Hepatocyte (in vitro differentiated cells): Measurements from ENCODE around the gene SLC4A3. TPM values are rescaled to one million over a fixed set of nuclear protein-coding genes. Genes with fewer than 3 reads are reported as not detected.
A peak's percentile ranks its signal among the peaks of the same experiment; 100 is the strongest.

Experiments
- DNase-seq: peaks from one replicate; pipeline ENCODE4 v3.0.0-alpha.2; 2016; ENCODE audit warnings: low spot score
- H2AFZ ChIP-seq: fragments of 200-600 bp; sonication (generic); 2 replicates; pipeline ENCODE4 v1.6.0; 2016; ENCODE audit warnings: antibody characterized with exemption, mild to moderate bottlenecking
- H3K27ac ChIP-seq: fragments of 200-600 bp; sonication (generic); 2 replicates; pipeline ENCODE4 v1.5.1; 2016; ENCODE audit warnings: mild to moderate bottlenecking
- H3K27me3 ChIP-seq: fragments of 200-600 bp; sonication (generic); 2 replicates; pipeline ENCODE4 v1.6.1; 2016
- H3K36me3 ChIP-seq: fragments of 200-600 bp; sonication (generic); replicated peaks from 2 replicates; pipeline ENCODE4 v1.5.1; 2016; ENCODE audit warnings: low read depth; ENCODE audit not compliant: insufficient read depth
- H3K4me1 ChIP-seq: fragments of 200-600 bp; sonication (generic); 2 replicates; pipeline ENCODE4 v1.5.1; 2016; ENCODE audit warnings: mild to moderate bottlenecking, moderate library complexity; ENCODE audit not compliant: insufficient read depth
- H3K4me2 ChIP-seq: fragments of 200-600 bp; sonication (generic); 2 replicates; pipeline ENCODE4 v1.6.0; 2016
- H3K4me3 ChIP-seq: fragments of 200-600 bp; sonication (generic); 2 replicates; pipeline ENCODE4 v1.5.1; 2016; ENCODE audit warnings: mild to moderate bottlenecking
- H3K79me2 ChIP-seq: fragments of 200-600 bp; sonication (generic); 2 replicates; pipeline ENCODE4 v1.6.0; 2017; ENCODE audit warnings: mild to moderate bottlenecking
- H3K9me2 ChIP-seq: fragments of 200-600 bp; sonication (generic); replicated peaks from 2 replicates; pipeline ENCODE4 v1.6.0; 2017; ENCODE audit warnings: mild to moderate bottlenecking; ENCODE audit not compliant: insufficient read depth
- H3K9me3 ChIP-seq: fragments of 200-600 bp; sonication (generic); 2 replicates; pipeline ENCODE4 v1.5.1; 2016; ENCODE audit warnings: low read depth, mild to moderate bottlenecking
- H4K20me1 ChIP-seq: fragments of 200-600 bp; sonication (generic); 2 replicates; pipeline ENCODE4 v1.6.0; 2016; ENCODE audit warnings: mild to moderate bottlenecking; ENCODE audit not compliant: insufficient read depth, poor library complexity, severe bottlenecking
- EZH2 ChIP-seq: fragments of 200-600 bp; sonication (generic); IDR thresholded peaks from 2 replicates; pipeline ENCODE4 v1.6.1; 2016; ENCODE audit warnings: antibody characterized with exemption, mild to moderate bottlenecking, borderline replicate concordance
- EZH2phosphoT487 ChIP-seq: fragments of 200-600 bp; sonication (generic); IDR thresholded peaks from one replicate; pipeline ENCODE4 v1.6.1; 2018; ENCODE audit warnings: antibody characterized with exemption, mild to moderate bottlenecking, low read depth, moderate library complexity; ENCODE audit not compliant: unreplicated experiment, severe bottlenecking
- WGBS: methylation state at CpG from one replicate; pipeline ENCODE4 v1.1.6; 2016; ENCODE audit warnings: low lambda C conversion rate; ENCODE audit errors: missing lambda C conversion rate; 5-methylcytosine and 5-hydroxymethylcytosine counted together
- polyA plus RNA-seq: library from polyadenylated mRNA; unstranded; fragments of >200 nt; fragmentation: Nextera tagmentation; extraction: Ambion mirVana; gene quantifications from 2 replicates; pipeline ENCODE4 v1.2.1, GENCODE V29; 2016
- total RNA-seq: library from RNA; depleted of rRNA; stranded (reverse); fragments of >200 nt; gene quantifications from 2 replicates; pipeline ENCODE4 v1.2.3, GENCODE V29; 2014
- TF ChIP-seq, protein P1 (sequence below): fragments of 200-600 bp; sonication (generic); IDR thresholded peaks from 2 replicates; pipeline ENCODE4 v1.5.1; 2016; ENCODE audit warnings: antibody characterized with exemption, mild to moderate bottlenecking; ENCODE audit not compliant: poor library complexity

Gene SLC4A3
- total and polyA plus RNA-seq, 2 experiments from 2014 or later: 3.0 to 8.1 TPM

DNA sequence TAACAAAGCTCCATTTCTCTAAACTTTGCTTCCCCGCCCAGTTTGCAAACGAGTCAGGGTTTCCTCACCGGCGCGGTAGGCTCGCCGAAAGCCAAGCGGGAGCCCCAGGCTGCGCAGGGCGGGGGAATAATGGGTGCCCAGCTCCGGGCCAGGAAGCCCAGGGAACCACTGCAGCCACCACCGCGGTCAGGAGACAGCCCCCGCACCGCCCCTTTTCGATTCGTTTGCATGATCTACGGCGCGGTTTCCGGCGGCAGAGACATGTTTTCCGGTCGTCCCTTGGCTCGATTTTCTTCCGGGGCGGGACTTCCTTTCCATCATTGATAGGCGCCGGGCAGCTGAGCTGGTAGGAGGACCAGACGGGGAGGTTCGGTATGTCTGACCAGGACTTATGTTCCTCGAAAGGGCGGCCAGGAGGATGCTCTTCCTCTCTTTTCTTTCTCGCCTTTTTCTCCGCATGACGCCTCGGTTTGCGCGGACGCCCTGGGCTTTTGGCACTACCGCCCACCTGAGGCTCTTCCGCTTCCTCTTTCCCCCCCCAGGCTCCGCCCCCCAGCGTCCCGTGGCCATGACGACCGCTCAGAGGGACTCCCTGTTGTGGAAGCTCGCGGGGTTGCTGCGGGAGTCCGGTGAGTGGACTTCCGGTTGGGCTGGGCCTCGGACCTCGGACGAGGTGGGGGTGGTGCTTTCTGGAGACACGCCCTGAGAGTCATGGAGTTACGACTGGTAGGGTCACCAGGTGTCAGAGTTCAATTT, 29.7 kb upstream of the SLC4A3 start, which contains the start of gene STK11IP:
STK11IP (plus strand) TSS at position 306 of the 756 bp plus-strand sequence; CDS start at position 569, 263 bp downstream.
- no peaks in the 10 kb centered on the region for H3K9me3 ChIP-seq
- no peaks in the 10 kb centered on the region for H3K36me3 ChIP-seq
- H3K27ac ChIP-seq: peak within 1 kb of the TSS; percentile 97
- H3K27me3 ChIP-seq: no peaks in the 10 kb centered on the region
- H3K4me3 ChIP-seq: peak within 1 kb of the TSS; percentile 50
- peaks cover 18% of the 10 kb centered on the region for H3K4me1 ChIP-seq
- H3K79me2 ChIP-seq: peaks cover 6% of the 10 kb centered on the region
- H3K9me2 ChIP-seq: no peaks in the 10 kb centered on the region
- no peaks in the 10 kb centered on the region for H4K20me1 ChIP-seq
- peak within 1 kb of the TSS; percentile 47 for H2AFZ ChIP-seq
- no peak for TF ChIP-seq EZH2
- TF ChIP-seq, protein P1, sequence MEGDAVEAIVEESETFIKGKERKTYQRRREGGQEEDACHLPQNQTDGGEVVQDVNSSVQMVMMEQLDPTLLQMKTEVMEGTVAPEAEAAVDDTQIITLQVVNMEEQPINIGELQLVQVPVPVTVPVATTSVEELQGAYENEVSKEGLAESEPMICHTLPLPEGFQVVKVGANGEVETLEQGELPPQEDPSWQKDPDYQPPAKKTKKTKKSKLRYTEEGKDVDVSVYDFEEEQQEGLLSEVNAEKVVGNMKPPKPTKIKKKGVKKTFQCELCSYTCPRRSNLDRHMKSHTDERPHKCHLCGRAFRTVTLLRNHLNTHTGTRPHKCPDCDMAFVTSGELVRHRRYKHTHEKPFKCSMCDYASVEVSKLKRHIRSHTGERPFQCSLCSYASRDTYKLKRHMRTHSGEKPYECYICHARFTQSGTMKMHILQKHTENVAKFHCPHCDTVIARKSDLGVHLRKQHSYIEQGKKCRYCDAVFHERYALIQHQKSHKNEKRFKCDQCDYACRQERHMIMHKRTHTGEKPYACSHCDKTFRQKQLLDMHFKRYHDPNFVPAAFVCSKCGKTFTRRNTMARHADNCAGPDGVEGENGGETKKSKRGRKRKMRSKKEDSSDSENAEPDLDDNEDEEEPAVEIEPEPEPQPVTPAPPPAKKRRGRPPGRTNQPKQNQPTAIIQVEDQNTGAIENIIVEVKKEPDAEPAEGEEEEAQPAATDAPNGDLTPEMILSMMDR: no peak
- TF ChIP-seq EZH2phosphoT487: no peak
- DNase-seq: peak; percentile 97
- peak within 1 kb of the TSS; percentile 77 for H3K4me2 ChIP-seq
- WGBS: under 1% methylated on average over 52 of the region's 57 CpGs

DNA sequence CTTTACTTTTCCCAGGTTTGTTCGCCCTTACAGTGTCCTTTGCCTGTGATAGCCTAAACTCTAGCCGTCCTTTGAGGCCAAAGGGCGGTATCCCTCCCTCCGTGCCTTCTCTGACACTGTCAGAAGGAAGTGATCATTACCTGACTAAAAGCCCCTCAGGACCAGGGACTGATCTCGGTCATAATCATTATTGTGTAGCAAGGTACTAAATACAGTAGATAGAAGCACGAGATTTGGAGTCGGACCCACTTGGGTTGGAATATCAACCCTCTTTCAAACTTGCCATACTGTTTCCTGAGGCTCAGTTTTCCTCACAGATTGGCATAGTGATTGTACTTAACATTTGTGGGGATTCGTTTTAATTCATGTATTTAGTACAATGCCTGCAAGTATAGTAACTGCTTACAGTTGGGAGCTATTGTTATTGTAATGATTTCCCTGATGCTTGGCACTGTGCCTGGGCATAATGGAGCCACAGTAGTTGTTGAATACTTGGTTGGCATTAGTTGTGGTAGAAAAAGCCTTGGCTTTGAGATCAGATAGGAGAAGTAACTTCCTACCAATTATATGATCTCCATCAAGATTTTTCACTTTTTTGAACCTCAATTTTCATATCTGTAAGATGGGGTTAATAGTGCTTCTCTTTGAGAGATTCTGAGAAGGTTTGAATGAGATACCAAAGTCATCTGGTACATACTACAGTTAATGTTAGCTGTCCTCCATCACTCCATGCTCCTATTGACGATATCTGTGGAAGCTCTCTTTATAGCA, 28.9 kb upstream of the SLC4A3 start:
- Histone ChIP-seq H4K20me1 (no peaks in the 10 kb centered on the region), H3K4me2 (peak overlapping the region; percentile 77), H2AFZ (peak overlapping the region; percentile 47), H3K9me2 (no peaks in the 10 kb centered on the region), H3K4me3 (peak overlapping the region; percentile 50), H3K9me3 (no peaks in the 10 kb centered on the region), H3K79me2 (peaks cover 6% of the 10 kb centered on the region), H3K4me1 (peaks cover 18% of the 10 kb centered on the region), H3K27me3 (no peaks in the 10 kb centered on the region), H3K27ac (peak overlapping the region; percentile 78), H3K36me3 (no peaks in the 10 kb centered on the region)
- no peak for DNase-seq
- WGBS: 33% methylated on average over 9 of the region's 9 CpGs
- TF ChIP-seq, protein P1: no peak
- TF ChIP-seq EZH2 (no peak), EZH2phosphoT487 (no peak)

DNA sequence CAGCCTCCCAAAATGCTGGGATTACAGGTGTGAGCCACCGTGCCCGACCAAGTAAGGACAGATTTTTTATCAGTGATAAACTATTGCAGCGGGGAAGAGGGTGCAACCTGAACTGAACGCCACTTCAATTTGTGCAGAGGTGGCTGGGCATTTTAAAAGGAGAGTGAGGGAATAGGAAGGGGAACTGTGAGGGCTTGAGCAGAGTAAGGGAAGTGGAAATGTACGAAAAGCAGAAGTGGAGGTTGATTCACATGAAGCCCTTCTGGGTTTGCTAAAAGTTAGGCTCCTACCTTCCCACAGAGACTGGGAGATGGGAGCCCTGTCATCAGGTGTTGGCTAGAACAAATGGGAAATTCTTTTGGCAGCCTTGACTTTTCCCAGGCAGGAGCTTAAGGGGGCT, 23.7 kb upstream of the SLC4A3 start:
- H3K79me2 ChIP-seq: peaks cover 4% of the 10 kb centered on the region
- no peaks in the 10 kb centered on the region for H3K36me3 ChIP-seq
- H3K27ac ChIP-seq: no peak overlapping the region

More for the DNA sequence above, 23.7 kb upstream of the SLC4A3 start:
- Histone ChIP-seq H3K4me2 (no peak overlapping the region), H3K4me3 (no peak overlapping the region), H3K27me3 (no peaks in the 10 kb centered on the region), H4K20me1 (no peaks in the 10 kb centered on the region), H3K9me3 (no peaks in the 10 kb centered on the region), H3K4me1 (no peaks in the 10 kb centered on the region), H2AFZ (no peak overlapping the region), H3K9me2 (no peaks in the 10 kb centered on the region)
- WGBS: 91% methylated on average over 5 of the region's 5 CpGs
- DNase-seq: no peak
- TF ChIP-seq EZH2 (no peak), EZH2phosphoT487 (no peak)
- TF ChIP-seq, protein P1: no peak
